Measurements from ENCODE around the gene CBR4.

DNA sequence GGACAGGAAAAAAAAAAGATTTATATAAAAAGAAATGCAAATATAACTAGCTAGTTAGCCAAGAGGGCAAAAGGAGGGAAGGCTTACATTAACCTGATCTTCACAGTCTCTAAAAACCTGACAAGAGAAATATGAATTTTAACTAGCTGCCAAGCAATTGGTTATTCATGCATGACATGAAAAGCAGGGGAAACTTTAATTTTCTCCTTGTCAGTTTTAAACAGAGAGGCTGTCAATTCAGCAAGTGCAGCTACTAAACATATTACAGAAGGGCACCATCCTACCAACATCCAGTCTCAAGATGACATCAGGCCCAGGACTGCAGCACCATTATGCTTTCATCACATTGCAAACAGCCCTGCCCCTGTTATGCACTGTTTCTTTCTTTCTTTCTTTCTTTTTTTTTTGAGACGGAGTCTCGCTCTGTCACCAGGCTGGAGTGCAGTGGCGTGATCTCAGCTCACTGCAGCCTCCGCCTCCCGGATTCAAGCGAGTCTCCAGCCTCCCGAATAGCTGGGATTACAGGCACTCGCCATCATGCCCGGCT lies 38.9 kb upstream of the CBR4 start:
- TF ChIP-seq, protein P1, sequence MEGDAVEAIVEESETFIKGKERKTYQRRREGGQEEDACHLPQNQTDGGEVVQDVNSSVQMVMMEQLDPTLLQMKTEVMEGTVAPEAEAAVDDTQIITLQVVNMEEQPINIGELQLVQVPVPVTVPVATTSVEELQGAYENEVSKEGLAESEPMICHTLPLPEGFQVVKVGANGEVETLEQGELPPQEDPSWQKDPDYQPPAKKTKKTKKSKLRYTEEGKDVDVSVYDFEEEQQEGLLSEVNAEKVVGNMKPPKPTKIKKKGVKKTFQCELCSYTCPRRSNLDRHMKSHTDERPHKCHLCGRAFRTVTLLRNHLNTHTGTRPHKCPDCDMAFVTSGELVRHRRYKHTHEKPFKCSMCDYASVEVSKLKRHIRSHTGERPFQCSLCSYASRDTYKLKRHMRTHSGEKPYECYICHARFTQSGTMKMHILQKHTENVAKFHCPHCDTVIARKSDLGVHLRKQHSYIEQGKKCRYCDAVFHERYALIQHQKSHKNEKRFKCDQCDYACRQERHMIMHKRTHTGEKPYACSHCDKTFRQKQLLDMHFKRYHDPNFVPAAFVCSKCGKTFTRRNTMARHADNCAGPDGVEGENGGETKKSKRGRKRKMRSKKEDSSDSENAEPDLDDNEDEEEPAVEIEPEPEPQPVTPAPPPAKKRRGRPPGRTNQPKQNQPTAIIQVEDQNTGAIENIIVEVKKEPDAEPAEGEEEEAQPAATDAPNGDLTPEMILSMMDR (IDR thresholded peaks at IDR 0.05) = no peak
- TF ChIP-seq POLR2AphosphoS5 (IDR thresholded peaks at IDR 0.05) = no peak
- TF ChIP-seq EP300 (IDR thresholded peaks at IDR 0.05) = no peak
